PFSK-1 (cell line): ENCODE data around the gene VSIG4.

Experiments
- FOXP2 ChIP-seq: optimal IDR thresholded peaks from 2 replicates; pipeline ENCODE3; 2011; ENCODE audit warnings: borderline replicate concordance, control low read depth, inconsistent platforms; ENCODE audit not compliant: insufficient read depth; ENCODE audit errors: extremely low read length, extremely low read depth
- POLR2AphosphoS5 ChIP-seq: IDR thresholded peaks from 2 replicates; pipeline ENCODE4 v1.6.1; 2012; ENCODE audit warnings: low read depth, mild to moderate bottlenecking, control low read depth, low read length, moderate library complexity
- SIN3A ChIP-seq: IDR thresholded peaks from 2 replicates; pipeline ENCODE4 v1.6.1; 2012; ENCODE audit warnings: mild to moderate bottlenecking, low read length, moderate library complexity, borderline replicate concordance; ENCODE audit not compliant: insufficient read depth
- TAF1 ChIP-seq: IDR thresholded peaks from 2 replicates; pipeline ENCODE4 v1.6.1; 2012; ENCODE audit warnings: low read length, control low read depth, borderline replicate concordance; ENCODE audit not compliant: insufficient read depth
- TF ChIP-seq, protein P1 (sequence below), 2 experiments: IDR thresholded peaks; 2 replicates each; pipeline versions ENCODE4 v1.6.1 to v1.8.0; 2011 to 2012; ENCODE audit warnings: low read depth in 2 of 2, low read length in 2 of 2, control low read depth in 1 of 2, inconsistent platforms in 1 of 2, mild to moderate bottlenecking in 1 of 2, moderate library complexity in 1 of 2; ENCODE audit not compliant: insufficient read depth in 1 of 2

DNA sequence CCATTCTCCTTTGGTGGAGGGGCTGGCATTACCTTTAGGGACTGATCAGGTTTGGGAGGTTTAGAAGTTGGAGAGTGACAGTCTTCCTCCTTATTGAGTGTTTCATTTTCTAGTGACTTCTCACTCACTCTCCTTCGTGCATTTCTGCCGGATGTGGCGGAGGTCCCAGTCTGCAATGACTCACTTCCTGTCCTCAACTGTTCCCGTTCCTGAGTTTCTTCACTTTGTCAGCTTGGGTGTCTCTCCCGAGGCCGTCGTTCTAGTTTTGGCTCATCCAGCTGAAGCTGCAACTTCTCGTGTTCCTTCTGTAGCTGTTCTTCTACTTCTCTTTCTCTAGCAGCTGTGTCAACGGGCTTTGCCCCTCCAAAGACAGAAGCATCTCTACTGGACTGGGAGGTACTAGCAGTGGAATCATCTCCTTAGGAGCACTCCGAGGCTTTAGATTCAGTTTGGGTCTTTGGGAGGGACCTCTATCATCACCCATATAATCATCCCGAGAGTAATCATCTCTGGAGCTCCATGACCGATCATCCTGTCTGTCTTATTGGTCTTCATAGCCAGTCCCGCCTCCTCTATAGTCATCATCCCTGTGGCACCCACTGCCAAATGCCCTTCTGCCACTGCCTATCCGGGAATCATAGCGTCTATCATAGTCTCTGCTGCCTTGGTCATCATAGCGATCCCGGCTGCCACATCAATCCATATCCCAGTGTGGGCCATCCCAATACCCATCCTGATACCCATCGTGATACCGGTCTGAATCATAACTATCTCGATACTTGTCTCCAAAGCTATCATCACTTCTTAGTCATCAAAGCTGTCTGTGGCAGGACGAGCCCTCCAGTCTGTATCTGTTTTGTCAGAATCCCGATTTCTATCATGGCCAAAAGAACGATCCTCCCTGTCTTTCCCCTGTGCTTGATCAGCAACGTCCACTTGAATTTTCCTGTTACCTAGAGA, 35.3 kb upstream of the VSIG4 start:
- TF ChIP-seq, protein P1, sequence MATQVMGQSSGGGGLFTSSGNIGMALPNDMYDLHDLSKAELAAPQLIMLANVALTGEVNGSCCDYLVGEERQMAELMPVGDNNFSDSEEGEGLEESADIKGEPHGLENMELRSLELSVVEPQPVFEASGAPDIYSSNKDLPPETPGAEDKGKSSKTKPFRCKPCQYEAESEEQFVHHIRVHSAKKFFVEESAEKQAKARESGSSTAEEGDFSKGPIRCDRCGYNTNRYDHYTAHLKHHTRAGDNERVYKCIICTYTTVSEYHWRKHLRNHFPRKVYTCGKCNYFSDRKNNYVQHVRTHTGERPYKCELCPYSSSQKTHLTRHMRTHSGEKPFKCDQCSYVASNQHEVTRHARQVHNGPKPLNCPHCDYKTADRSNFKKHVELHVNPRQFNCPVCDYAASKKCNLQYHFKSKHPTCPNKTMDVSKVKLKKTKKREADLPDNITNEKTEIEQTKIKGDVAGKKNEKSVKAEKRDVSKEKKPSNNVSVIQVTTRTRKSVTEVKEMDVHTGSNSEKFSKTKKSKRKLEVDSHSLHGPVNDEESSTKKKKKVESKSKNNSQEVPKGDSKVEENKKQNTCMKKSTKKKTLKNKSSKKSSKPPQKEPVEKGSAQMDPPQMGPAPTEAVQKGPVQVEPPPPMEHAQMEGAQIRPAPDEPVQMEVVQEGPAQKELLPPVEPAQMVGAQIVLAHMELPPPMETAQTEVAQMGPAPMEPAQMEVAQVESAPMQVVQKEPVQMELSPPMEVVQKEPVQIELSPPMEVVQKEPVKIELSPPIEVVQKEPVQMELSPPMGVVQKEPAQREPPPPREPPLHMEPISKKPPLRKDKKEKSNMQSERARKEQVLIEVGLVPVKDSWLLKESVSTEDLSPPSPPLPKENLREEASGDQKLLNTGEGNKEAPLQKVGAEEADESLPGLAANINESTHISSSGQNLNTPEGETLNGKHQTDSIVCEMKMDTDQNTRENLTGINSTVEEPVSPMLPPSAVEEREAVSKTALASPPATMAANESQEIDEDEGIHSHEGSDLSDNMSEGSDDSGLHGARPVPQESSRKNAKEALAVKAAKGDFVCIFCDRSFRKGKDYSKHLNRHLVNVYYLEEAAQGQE (IDR thresholded peaks at IDR 0.05; ENCODE audit: insufficient read depth in 1 of 2, low read depth in 2 of 2, low read length in 2 of 2): no peak
- no peak for TF ChIP-seq POLR2AphosphoS5
- no peak for TF ChIP-seq FOXP2
- no peak for TF ChIP-seq TAF1
- no peak for TF ChIP-seq SIN3A
